Mononuclear cell (primary cell): ENCODE measurements around the gene MRPS31. TPM values are rescaled to one million over a fixed set of nuclear protein-coding genes. Genes with fewer than 3 reads are reported as not detected.
A peak's percentile ranks its signal among the peaks of the same experiment; 100 is the strongest.

Source experiments
- H3K27me3 ChIP-seq: 2 replicates; pipeline ENCODE4 v1.6.0; 2011; ENCODE audit warnings: low read length, control low read depth; ENCODE audit not compliant: insufficient read depth
- H3K4me1 ChIP-seq: 2 replicates; pipeline ENCODE4 v1.5.1; 2011; ENCODE audit warnings: mild to moderate bottlenecking, low read length, control low read depth; ENCODE audit not compliant: insufficient read depth
- H3K4me3 ChIP-seq: 2 replicates; pipeline ENCODE4 v1.5.1; 2011; ENCODE audit warnings: mild to moderate bottlenecking, low read length, moderate library complexity
- H3K9me3 ChIP-seq: 2 replicates; pipeline ENCODE4 v1.5.1; 2011; ENCODE audit warnings: low read depth, mild to moderate bottlenecking, control low read depth, low read length
- total RNA-seq: library from RNA; depleted of rRNA; stranded (reverse); fragments of >200 nt; gene quantifications from one replicate; pipeline ENCODE4 v1.2.3, GENCODE V29; 2012

MRPS31 gene
- total RNA-seq, result 9.6 TPM

GRCh38 chr13:40770934-40771618, at the start of gene MRPS31:
Gene MRPS31, minus strand, starts transcription at chr13:40771190. Its CDS starts 54 bp downstream, at chr13:40771136.
- no peaks in the 10 kb centered on the region for H3K9me3 ChIP-seq
- H3K4me1 ChIP-seq, result peaks cover 23% of the 10 kb centered on the region
- H3K27me3 ChIP-seq, result no peaks in the 10 kb centered on the region
- peak within 1 kb of the TSS; percentile 80 for H3K4me3 ChIP-seq

DNA sequence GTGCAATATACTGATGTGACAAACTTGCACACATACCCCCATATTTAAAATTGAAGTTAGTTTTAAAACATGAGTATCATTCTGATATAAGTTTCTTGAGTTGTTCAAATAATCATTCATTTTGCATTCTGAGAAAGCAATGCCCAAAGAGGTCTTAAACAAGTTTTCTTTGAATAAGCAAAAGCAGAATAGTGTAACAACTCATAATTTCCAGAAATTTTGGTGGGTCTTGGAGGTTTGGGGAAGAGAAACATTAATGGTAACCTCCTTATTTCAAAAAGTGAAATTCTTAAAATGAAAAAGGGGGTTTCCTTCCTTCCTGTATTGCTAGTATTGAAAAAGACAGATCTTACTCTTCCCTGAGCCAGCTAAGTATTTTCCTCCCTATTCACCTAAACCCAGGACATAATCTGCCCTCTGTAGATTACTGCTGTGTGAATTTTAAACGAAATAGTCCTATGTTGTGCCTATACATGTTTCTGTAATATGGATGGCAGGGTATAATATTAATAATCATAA, 48.9 kb upstream of the MRPS31 start:
- Histone ChIP-seq H3K9me3 (no peaks in the 10 kb centered on the region), H3K4me3 (no peak overlapping the region), H3K27me3 (no peaks in the 10 kb centered on the region), H3K4me1 (no peaks in the 10 kb centered on the region)

DNA sequence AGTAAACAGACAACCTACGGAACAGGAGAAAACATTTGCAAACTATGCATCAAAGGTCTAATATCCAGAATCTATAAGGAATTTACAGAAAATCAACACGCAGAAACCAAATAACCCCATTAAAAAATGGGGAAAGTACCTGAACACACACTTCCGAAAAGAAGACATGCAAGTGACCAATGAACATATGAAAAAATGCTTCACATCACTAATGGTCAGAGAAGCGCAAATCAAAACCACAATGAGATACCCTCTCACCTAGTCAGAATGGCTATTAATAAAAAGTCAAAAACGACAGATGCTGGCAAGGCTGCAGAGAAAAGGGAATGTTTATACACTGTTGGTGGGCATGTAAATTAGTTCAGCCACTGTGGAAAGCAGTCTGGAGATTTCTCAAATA, 47.9 kb upstream of the MRPS31 start:
- H3K4me1 ChIP-seq, result no peaks in the 10 kb centered on the region
- H3K9me3 ChIP-seq, result no peaks in the 10 kb centered on the region
- no peaks in the 10 kb centered on the region for H3K27me3 ChIP-seq
- no peak overlapping the region for H3K4me3 ChIP-seq

DNA sequence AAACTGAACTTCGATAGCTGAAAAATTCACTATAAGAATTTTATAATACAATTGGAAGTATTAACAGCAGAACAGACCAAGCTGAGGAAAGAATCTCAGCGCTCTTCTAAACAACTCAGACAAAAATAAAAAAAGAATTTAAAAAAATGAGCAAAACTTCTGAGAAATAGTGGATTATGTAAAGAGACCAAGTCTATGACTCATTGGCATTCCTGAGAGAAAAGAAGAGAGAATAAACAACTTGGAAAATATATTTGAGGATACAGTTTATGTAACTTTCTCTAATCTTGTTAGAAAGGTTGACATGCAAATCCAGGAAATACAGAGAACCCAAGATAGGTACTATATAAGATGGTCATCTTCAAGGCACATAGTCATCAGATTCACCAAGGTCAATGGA, 43.8 kb upstream of the MRPS31 start:
- no peak overlapping the region for H3K4me3 ChIP-seq
- peaks cover 8% of the 10 kb centered on the region for H3K4me1 ChIP-seq
- H3K27me3 ChIP-seq, result no peaks in the 10 kb centered on the region

GRCh38 chr13:40813667-40814454, 42.9 kb upstream of the MRPS31 start:
- no peaks in the 10 kb centered on the region for H3K27me3 ChIP-seq
- H3K4me1 ChIP-seq, result peaks cover 8% of the 10 kb centered on the region
- H3K4me3 ChIP-seq, result no peak overlapping the region
- no peaks in the 10 kb centered on the region for H3K9me3 ChIP-seq

More for the DNA sequence above, 43.8 kb upstream of the MRPS31 start:
- no peaks in the 10 kb centered on the region for H3K9me3 ChIP-seq

DNA sequence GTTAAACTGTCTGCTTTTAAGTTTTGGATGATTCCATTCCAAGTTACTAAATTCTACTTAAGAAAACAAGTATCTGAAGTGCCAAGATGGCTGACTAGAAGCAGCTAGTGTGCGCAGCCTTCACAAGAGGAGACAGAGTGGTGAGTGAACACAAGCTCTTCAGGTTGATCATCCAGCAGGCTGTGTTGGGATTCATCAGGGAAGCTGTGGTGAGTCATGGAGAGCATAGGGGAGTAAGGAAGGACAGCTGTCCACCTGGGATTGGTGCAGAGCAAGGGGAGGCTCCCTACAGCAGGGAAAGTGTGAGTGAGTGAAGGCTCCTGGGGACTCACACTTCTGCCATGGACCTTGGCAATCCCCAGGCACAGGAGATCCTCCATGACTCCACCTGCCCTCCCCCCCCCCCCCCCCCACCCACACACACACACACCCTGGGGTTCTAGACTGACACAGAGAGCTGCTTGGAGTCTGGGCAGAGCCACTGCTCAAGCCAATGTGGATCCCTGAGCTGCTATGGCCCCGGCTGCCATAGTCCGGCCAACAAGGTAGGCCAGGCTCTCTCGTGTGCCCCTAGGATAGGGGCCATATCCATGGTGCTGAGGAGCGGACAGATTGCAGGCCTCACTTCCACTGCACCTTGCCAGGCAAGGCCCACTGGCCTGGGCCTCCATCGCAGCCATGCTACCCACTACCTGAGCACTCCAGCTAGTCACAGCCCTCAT, 41.9 kb upstream of the MRPS31 start:
- no peak overlapping the region for H3K4me3 ChIP-seq
- H3K4me1 ChIP-seq, result peaks cover 8% of the 10 kb centered on the region
- H3K9me3 ChIP-seq, result no peaks in the 10 kb centered on the region
- no peaks in the 10 kb centered on the region for H3K27me3 ChIP-seq

GRCh38 chr13:40812102-40812501, 41.1 kb upstream of the MRPS31 start:
- no peaks in the 10 kb centered on the region for H3K27me3 ChIP-seq
- H3K4me3 ChIP-seq, result no peak overlapping the region
- H3K4me1 ChIP-seq, result peaks cover 8% of the 10 kb centered on the region
- no peaks in the 10 kb centered on the region for H3K9me3 ChIP-seq

DNA sequence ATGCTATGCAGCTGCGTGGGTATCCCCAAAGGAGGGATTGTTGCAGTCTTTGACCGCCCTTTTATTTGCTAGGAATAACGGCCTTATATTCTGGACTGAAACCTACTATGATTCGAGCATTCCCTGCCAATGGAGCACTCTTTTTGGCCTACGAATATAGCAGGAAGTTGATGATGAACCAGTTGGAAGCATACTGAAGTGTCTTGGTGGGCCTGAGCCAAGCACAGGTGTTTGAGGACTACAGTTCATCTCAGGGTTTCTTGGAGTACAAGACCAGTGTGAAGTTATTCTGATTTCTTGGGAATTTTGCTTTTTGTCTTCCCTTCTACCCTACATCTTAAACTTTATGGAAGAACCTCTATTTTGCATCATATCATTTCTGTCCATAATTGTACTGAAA, 38.5 kb upstream of the MRPS31 start:
- H3K4me3 ChIP-seq, result no peak overlapping the region
- H3K4me1 ChIP-seq, result peaks cover 8% of the 10 kb centered on the region
- no peaks in the 10 kb centered on the region for H3K27me3 ChIP-seq
- H3K9me3 ChIP-seq, result no peaks in the 10 kb centered on the region

DNA sequence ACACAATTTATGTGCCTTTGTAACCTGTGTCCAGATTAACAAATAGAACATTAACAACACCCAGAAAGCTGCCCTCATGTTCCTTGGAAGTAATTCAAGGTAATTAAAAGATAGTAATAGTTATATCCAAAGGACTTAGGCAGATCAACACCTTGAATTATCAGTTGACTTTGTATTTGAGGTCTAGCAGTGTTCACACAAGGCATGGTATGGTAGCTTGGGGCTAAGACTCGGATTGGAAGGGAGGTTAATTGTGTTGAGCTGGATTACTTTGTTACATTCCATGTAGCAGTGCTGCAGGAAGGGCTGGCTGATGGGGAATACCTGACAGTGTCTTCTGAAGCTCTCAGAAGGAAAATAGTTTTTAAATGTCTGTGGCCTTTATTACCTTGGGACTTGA, 35.3 kb upstream of the MRPS31 start:
- H3K27me3 ChIP-seq, result no peaks in the 10 kb centered on the region
- no peak overlapping the region for H3K4me3 ChIP-seq
- no peaks in the 10 kb centered on the region for H3K9me3 ChIP-seq
- H3K4me1 ChIP-seq, result no peaks in the 10 kb centered on the region

- H3K4me3 ChIP-seq, result no peak overlapping the region
- no peaks in the 10 kb centered on the region for H3K9me3 ChIP-seq
- H3K4me1 ChIP-seq, result peaks cover 4% of the 10 kb centered on the region
- H3K27me3 ChIP-seq, result no peaks in the 10 kb centered on the region
Observed at GRCh38 chr13:40803316-40803715, 32.3 kb upstream of the MRPS31 start.

DNA sequence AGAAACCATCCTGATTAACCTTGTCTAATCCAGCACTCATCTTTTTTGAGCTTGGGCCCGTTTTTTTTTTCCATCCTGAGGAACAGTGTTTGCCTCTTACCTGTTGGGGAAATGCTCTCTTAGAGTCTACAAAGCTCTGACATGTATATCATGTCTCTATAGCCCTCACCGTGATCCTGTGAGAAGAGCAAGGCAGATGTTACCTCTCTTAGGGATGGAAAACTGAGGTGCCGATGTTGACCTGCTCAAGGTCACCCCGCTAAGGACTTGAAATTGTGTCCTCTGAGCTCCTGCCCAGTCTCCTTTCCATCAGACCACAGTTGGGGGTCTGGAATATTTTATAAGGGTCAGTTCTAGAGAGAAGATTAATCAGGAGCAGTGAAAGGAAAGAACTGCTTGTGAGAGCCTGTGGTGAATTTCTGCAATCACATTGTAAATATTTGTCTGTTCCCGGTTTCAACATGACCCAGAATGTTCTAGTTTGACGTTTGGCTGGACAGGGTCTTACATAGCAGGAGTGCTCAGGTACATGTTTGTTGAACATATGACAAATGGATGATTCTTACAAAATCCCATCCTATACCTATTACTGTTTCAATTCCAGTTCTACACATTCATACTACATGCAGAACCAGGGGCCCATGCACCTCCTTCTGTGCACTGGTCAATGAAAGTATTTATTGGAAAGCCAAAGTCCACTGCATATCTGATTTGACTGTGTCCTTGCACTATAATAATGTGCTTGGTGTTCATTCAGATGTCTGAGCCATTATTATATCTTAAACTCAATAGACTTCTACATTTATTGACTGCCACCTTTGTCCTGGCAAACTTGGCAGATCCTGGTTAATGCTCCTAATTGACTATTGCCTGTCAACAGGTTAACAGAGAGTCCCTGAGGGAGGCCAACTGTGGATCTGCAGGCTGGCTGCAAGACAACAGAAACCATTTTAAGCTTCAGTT, 30.5 kb upstream of the MRPS31 start:
- H3K4me1 ChIP-seq, result peaks cover 10% of the 10 kb centered on the region
- no peaks in the 10 kb centered on the region for H3K9me3 ChIP-seq
- H3K4me3 ChIP-seq, result no peak overlapping the region
- no peaks in the 10 kb centered on the region for H3K27me3 ChIP-seq

DNA sequence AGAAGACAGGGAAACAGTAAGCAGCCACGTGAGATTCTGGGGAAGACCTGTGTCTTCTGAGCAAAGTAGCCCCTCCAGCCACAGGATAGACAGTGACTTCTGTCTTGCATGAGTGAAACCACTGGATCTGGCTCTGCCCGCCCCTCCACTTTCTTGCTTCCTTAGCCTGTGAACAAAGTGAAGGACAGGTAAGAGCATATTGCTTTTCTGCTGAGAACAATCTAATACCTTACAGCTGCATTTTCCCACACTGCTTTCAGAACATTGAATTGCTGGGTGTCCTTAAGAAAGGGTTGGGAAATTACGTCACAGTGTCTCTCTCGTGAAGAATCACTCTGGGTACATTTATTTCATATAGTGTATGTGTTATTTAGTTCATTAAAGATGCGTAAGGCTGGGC, 29.6 kb upstream of the MRPS31 start:
- Histone ChIP-seq H3K4me3 (no peak overlapping the region), H3K27me3 (no peaks in the 10 kb centered on the region), H3K9me3 (no peaks in the 10 kb centered on the region), H3K4me1 (peaks cover 10% of the 10 kb centered on the region)

GRCh38 chr13:40799508-40799907, 28.5 kb upstream of the MRPS31 start:
- H3K9me3 ChIP-seq, result no peaks in the 10 kb centered on the region
- H3K4me1 ChIP-seq, result peaks cover 10% of the 10 kb centered on the region
- no peak overlapping the region for H3K4me3 ChIP-seq
- H3K27me3 ChIP-seq, result no peaks in the 10 kb centered on the region

DNA sequence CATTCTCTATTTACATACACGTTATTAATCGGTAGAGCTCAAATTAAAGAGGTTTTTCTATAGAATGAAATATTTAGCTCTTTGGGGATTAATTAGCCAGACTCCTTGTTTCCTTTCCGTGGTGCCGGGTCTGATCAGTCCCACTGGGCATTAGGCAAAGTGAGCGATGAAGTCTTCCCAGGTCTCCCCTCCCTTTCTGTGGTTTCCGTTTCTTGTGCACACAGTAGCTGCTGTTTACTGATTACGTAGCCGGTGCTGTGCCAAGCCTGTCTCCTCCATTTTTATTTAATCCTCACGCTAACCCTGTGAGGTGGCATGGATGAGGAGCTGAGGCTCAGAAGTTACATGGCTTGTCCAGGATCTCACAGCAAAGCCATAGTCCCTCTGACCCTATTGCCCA, 27.4 kb upstream of the MRPS31 start:
- Histone ChIP-seq H3K27me3 (no peaks in the 10 kb centered on the region), H3K9me3 (no peaks in the 10 kb centered on the region), H3K4me3 (no peak overlapping the region), H3K4me1 (peaks cover 10% of the 10 kb centered on the region)
